G401.6 (cell line): ENCODE data around the gene TGOLN2.

Source experiments
- FAIRE-seq: peaks from 2 replicates; lab custom pipeline; 2012; peaks lifted over from hg19 to GRCh38; lab: Jason Lieb, UNC

Gene TGOLN2

GRCh38 chr2:85308896-85309555, 18.8 kb downstream of the TGOLN2 start:
- no peak for FAIRE-seq

- no peak for FAIRE-seq
These were observed 19.6 kb downstream of the TGOLN2 start for GRCh38 chr2:85308201-85308600.

GRCh38 chr2:85307527-85307897, 20.3 kb downstream of the TGOLN2 start:
- FAIRE-seq = no peak

GRCh38 chr2:85303780-85304531, 23.8 kb downstream of the TGOLN2 start:
- FAIRE-seq = no peak

GRCh38 chr2:85302121-85302520, 25.7 kb downstream of the TGOLN2 start:
- FAIRE-seq = no peak

- FAIRE-seq = no peak
These were observed 36.3 kb downstream of the TGOLN2 start for GRCh38 chr2:85291425-85292023.

- peak; percentile 97 for FAIRE-seq
These were observed 39.5 kb downstream of the TGOLN2 start for GRCh38 chr2:85288244-85288725.

- peak; percentile 15 for FAIRE-seq
These were observed 40.1 kb downstream of the TGOLN2 start for GRCh38 chr2:85287721-85288120.

GRCh38 chr2:85286918-85287317, 40.9 kb downstream of the TGOLN2 start:
- FAIRE-seq = no peak

GRCh38 chr2:85283641-85284040, 44.1 kb downstream of the TGOLN2 start:
- no peak for FAIRE-seq

- FAIRE-seq = no peak
These were observed 44.9 kb downstream of the TGOLN2 start for GRCh38 chr2:85282914-85283313.

- FAIRE-seq = no peak
These were observed 46.2 kb downstream of the TGOLN2 start for GRCh38 chr2:85281553-85281952.

- FAIRE-seq = no peak
These were observed 49.4 kb downstream of the TGOLN2 start for GRCh38 chr2:85278361-85278760.

- no peak for FAIRE-seq
These were observed 50.2 kb downstream of the TGOLN2 start for GRCh38 chr2:85277416-85278158.

GRCh38 chr2:85276571-85277118, 51.1 kb downstream of the TGOLN2 start:
- FAIRE-seq = no peak

GRCh38 chr2:85275984-85276540, 51.7 kb downstream of the TGOLN2 start:
- FAIRE-seq = no peak

GRCh38 chr2:85273738-85274731, 53.8 kb downstream of the TGOLN2 start:
- FAIRE-seq = no peak

GRCh38 chr2:85272357-85272756, 55.4 kb downstream of the TGOLN2 start:
- no peak for FAIRE-seq

GRCh38 chr2:85269959-85270358, 57.8 kb downstream of the TGOLN2 start:
- FAIRE-seq = no peak
